Tibial artery (tissue), 4 donors: ENCODE measurements around the gene MBD4.

Source experiments
- DNase-seq, 2 donors: peaks; one replicate each; pipeline ENCODE4 v3.0.0-alpha.2; 2019
- H3K27ac ChIP-seq, 2 donors: fragments of 200-600 bp; sonication (generic) in 1 of 2; 1 replicate in 1 of 2; 2 replicates in 1 of 2; pipeline ENCODE4 v1.5.1; 2018 to 2019; ENCODE audit warnings: mild to moderate bottlenecking in 1 of 2
- H3K27me3 ChIP-seq, 2 donors: fragments of 200-600 bp; sonication (generic) in 1 of 2; one replicate each; pipeline versions ENCODE4 v1.5.1 to v1.6.0; 2016 to 2019
- H3K36me3 ChIP-seq, 3 donors: fragments of 200-600 bp; sonication (generic) in 2 of 3; one replicate each; pipeline ENCODE4 v1.5.1; 2016 to 2019; ENCODE audit warnings: mild to moderate bottlenecking in 2 of 3
- H3K4me1 ChIP-seq, 4 donors: fragments of 200-600 bp; sonication (generic) in 2 of 4; 1 replicate in 3 of 4; 2 replicates in 1 of 4; pipeline ENCODE4 v1.5.1; 2016 to 2019
- H3K4me3 ChIP-seq, 2 donors: fragments of 200-600 bp; sonication (generic) in 1 of 2; 1 replicate in 1 of 2; 2 replicates in 1 of 2; pipeline ENCODE4 v1.5.1; 2018 to 2019; ENCODE audit warnings: mild to moderate bottlenecking in 2 of 2
- H3K9me3 ChIP-seq, 3 donors: fragments of 200-600 bp; sonication (generic) in 1 of 3; one replicate each; pipeline ENCODE4 v1.5.1; 2016 to 2019
- CTCF ChIP-seq, 2 experiments: fragments of 200-600 bp in 1 of 2; fragments of 450-650 bp in 1 of 2; IDR thresholded peaks; one replicate each; pipeline ENCODE4 v1.5.1; 2017 to 2019; ENCODE audit warnings: antibody characterized with exemption in 2 of 2, mild to moderate bottlenecking in 1 of 2, moderate library complexity in 1 of 2
- intact Hi-C: fragments of 100-400 bp; cut with DNase I; formaldehyde crosslinking; loops from one replicate; pipeline ENCODE4 v1.15.0; 2023; ENCODE audit warnings: low total_unique reads

MBD4 gene

GRCh38 chr3:129432036-129432435, 7.7 kb downstream of the MBD4 start:
- no peak for TF ChIP-seq CTCF (IDR thresholded peaks at IDR 0.05)
- H3K27ac ChIP-seq = no peak overlapping the region
- intact Hi-C loops = loop anchor here (10.0 kb wide), 1 partner anchor 673 kb away; no protein-coding TSS in a partner anchor
- peaks cover 27 to 55% (median 49%) of the 10 kb centered on the region in 3 donors for H3K36me3 ChIP-seq
- peaks cover 0 to 35% (median 17%) of the 10 kb centered on the region in 4 donors for H3K4me1 ChIP-seq
- no peaks in the 10 kb centered on the region for H3K27me3 ChIP-seq
- no peaks in the 10 kb centered on the region for H3K9me3 ChIP-seq
- DNase-seq = no peak
- H3K4me3 ChIP-seq = no peak overlapping the region

DNA sequence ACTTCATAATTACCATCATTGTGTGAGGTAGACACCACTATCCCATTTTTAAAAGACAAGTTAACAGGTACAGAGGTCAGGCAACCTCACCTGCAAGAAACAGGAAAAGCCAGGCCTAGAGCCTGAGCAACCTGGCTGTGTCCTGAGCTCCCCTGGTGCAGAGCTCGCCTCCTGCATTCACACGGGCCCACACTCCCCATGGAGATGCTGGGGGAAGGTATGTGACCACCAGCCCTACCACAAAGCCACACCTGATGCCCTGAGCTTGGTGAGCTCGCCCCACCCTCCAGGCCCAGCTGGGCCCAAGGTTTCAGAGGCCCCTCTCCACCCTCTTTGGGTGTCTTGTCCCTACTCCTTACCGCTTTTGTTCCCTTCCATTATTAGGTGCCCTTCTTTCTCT, 10.1 kb downstream of the MBD4 start:
- Histone ChIP-seq H3K9me3 (no peaks in the 10 kb centered on the region), H3K27ac (no peak overlapping the region), H3K4me3 (no peak overlapping the region), H3K4me1 (peaks cover 0 to 14% (median 9%) of the 10 kb centered on the region in 4 donors), H3K36me3 (peaks cover 23 to 42% (median 35%) of the 10 kb centered on the region in 3 donors), H3K27me3 (peaks cover 0 to 8% of the 10 kb centered on the region in 2 donors)
- DNase-seq = no peak
- intact Hi-C loops = loop anchor here (10.0 kb wide), 1 partner anchor 675 kb away; no protein-coding TSS in a partner anchor
- TF ChIP-seq CTCF (IDR thresholded peaks at IDR 0.05) = no peak

- DNase-seq = no peak
- H3K27ac ChIP-seq = peak overlapping the region; percentile 17 to 73
- H3K36me3 ChIP-seq = peaks cover 23 to 37% (median 35%) of the 10 kb centered on the region in 3 donors
- peaks cover 0 to 14% (median 9%) of the 10 kb centered on the region in 4 donors for H3K4me1 ChIP-seq
- intact Hi-C loops = no loop called here
- peaks cover 0 to 8% of the 10 kb centered on the region in 2 donors for H3K27me3 ChIP-seq
- TF ChIP-seq CTCF (IDR thresholded peaks at IDR 0.05) = no peak
- peak overlapping the region in 1 of 2 donors; percentile 45 for H3K4me3 ChIP-seq
- no peaks in the 10 kb centered on the region for H3K9me3 ChIP-seq
Observed at GRCh38 chr3:129429080-129429451, 10.7 kb downstream of the MBD4 start.

GRCh38 chr3:129428376-129429079, 11.2 kb downstream of the MBD4 start, which contains the start of gene EFCAB12:
EFCAB12 (minus strand) TSS chr3:129428636; CDS start chr3:129428488, 148 bp downstream.
- H3K9me3 ChIP-seq = no peaks in the 10 kb centered on the region
- DNase-seq = peak; percentile 96 to 97
- intact Hi-C loops = no loop called here
- peak within 1 kb of the TSS; percentile 45 to 58 for H3K4me3 ChIP-seq
- TF ChIP-seq CTCF (IDR thresholded peaks at IDR 0.05) = no peak
- peaks cover 0 to 14% (median 9%) of the 10 kb centered on the region in 4 donors for H3K4me1 ChIP-seq
- peaks cover 0 to 8% of the 10 kb centered on the region in 2 donors for H3K27me3 ChIP-seq
- H3K36me3 ChIP-seq = peaks cover 18 to 32% (median 31%) of the 10 kb centered on the region in 3 donors
- H3K27ac ChIP-seq = peak within 1 kb of the TSS; percentile 17 to 73

DNA sequence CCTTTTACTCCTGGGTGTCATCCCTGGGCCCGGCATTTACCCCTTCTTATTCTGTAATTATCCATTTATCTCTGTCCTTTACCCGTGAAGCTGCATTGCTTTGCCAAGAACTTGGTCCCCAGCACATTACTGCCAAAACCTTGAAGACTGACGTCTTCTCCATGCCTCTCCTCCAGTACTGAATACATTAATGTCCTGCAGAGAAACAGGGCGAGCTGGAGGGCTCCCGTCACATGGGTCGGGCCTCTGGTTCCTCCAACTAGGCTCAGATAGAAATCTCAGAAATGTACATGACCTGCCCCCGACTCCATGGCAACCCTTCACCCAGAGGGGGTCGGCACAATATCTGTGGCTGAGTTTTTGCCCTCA, 11.8 kb downstream of the MBD4 start:
- H3K27ac ChIP-seq = no peak overlapping the region
- H3K4me3 ChIP-seq = peak overlapping the region; percentile 45 to 58
- H3K36me3 ChIP-seq = peaks cover 14 to 26% (median 26%) of the 10 kb centered on the region in 3 donors
- peaks cover 0 to 14% (median 9%) of the 10 kb centered on the region in 4 donors for H3K4me1 ChIP-seq
- H3K27me3 ChIP-seq = peaks cover 0 to 8% of the 10 kb centered on the region in 2 donors
- no peak for DNase-seq
- H3K9me3 ChIP-seq = no peaks in the 10 kb centered on the region
- intact Hi-C loops = no loop called here
- TF ChIP-seq CTCF (IDR thresholded peaks at IDR 0.05) = no peak
